GM23338 (cell line): Measurements from ENCODE around the gene DRC1. TPM values are rescaled to one million over a fixed set of nuclear protein-coding genes. Genes with fewer than 3 reads are reported as not detected.

Experiments used
- ATAC-seq: fragments of 200-7000 bp; cut with Tn5 transposase; 3 replicates; pipeline ENCODE4 v1.9.1; 2020
- DNase-seq: peaks from one replicate; pipeline ENCODE4 v3.0.0-alpha.2; 2015; ENCODE audit warnings: low spot score
- H2AFZ ChIP-seq: fragments of 200-600 bp; sonication (generic); 2 replicates; pipeline ENCODE4 v1.8.0; 2016; ENCODE audit warnings: antibody characterized with exemption, mild to moderate bottlenecking, moderate library complexity
- H3F3A ChIP-seq: fragments of 200-600 bp; sonication (generic); replicated peaks from 2 replicates; pipeline ENCODE4 v1.8.0; 2017; ENCODE audit warnings: antibody characterized with exemption, mixed run types, low read depth
- H3K27ac ChIP-seq: fragments of 200-600 bp; sonication (generic); 2 replicates; pipeline ENCODE4 v1.6.1; 2016; ENCODE audit warnings: low read depth
- H3K27me3 ChIP-seq: fragments of 200-600 bp; sonication (generic); 2 replicates; pipeline ENCODE4 v1.8.0; 2016; ENCODE audit warnings: mild to moderate bottlenecking, mixed run types, moderate library complexity; ENCODE audit not compliant: insufficient read depth
- H3K36me3 ChIP-seq: fragments of 200-600 bp; sonication (generic); 2 replicates; pipeline ENCODE4 v1.8.0; 2016; ENCODE audit warnings: mild to moderate bottlenecking; ENCODE audit not compliant: insufficient read depth
- H3K4me1 ChIP-seq: fragments of 200-600 bp; sonication (generic); 2 replicates; pipeline ENCODE4 v1.8.0; 2016; ENCODE audit warnings: mild to moderate bottlenecking, moderate library complexity; ENCODE audit not compliant: insufficient read depth
- H3K4me2 ChIP-seq: fragments of 200-600 bp; sonication (generic); 2 replicates; pipeline ENCODE4 v1.7.1; 2017; ENCODE audit warnings: mixed run types
- H3K4me3 ChIP-seq: fragments of 200-600 bp; sonication (generic); 2 replicates; pipeline ENCODE4 v1.6.1; 2016; ENCODE audit warnings: mixed run types
- H3K79me2 ChIP-seq: fragments of 200-600 bp; sonication (generic); replicated peaks from 2 replicates; pipeline ENCODE4 v1.8.0; 2017; ENCODE audit warnings: mild to moderate bottlenecking; ENCODE audit not compliant: insufficient read depth
- H3K9me2 ChIP-seq: fragments of 200-600 bp; sonication (generic); 2 replicates; pipeline ENCODE4 v1.8.0; 2017; ENCODE audit not compliant: insufficient read depth
- H4K20me1 ChIP-seq: fragments of 200-600 bp; sonication (generic); replicated peaks from 2 replicates; pipeline ENCODE4 v1.8.0; 2017; ENCODE audit warnings: mild to moderate bottlenecking; ENCODE audit not compliant: insufficient read depth
- H3K27ac Mint-ChIP-seq: 2 replicates; pipeline ENCODE4 v1.8.0; 2020; ENCODE audit warnings: inconsistent platforms, mild to moderate bottlenecking, moderate library complexity, mixed read lengths
- H3K27me3 Mint-ChIP-seq: 3 replicates; pipeline ENCODE4 v1.8.0; 2022; ENCODE audit warnings: low read depth, mild to moderate bottlenecking, moderate library complexity, mixed read lengths, inconsistent platforms; ENCODE audit not compliant: insufficient read depth, poor library complexity
- H3K36me3 Mint-ChIP-seq: 3 replicates; pipeline ENCODE4 v1.8.0; 2021; ENCODE audit warnings: low read depth, mild to moderate bottlenecking, inconsistent platforms, moderate library complexity, mixed read lengths
- H3K4me1 Mint-ChIP-seq: 3 replicates; pipeline ENCODE4 v1.8.0; 2020; ENCODE audit warnings: mild to moderate bottlenecking, inconsistent platforms, mixed read lengths
- H3K4me3 Mint-ChIP-seq: 3 replicates; pipeline ENCODE4 v1.8.0; 2021; ENCODE audit warnings: moderate library complexity, mild to moderate bottlenecking, inconsistent platforms, mixed read lengths
- H3K9me3 Mint-ChIP-seq: 3 replicates; pipeline ENCODE4 v1.8.0; 2020; ENCODE audit warnings: moderate library complexity, mild to moderate bottlenecking, inconsistent platforms, mixed read lengths
- CREB1 ChIP-seq: fragments of 250-450 bp; sonication (Bioruptor Pico); IDR thresholded peaks from 2 replicates; pipeline ENCODE4 v1.5.0; 2020; ENCODE audit warnings: low read depth, mild to moderate bottlenecking, moderate library complexity
- EZH2 ChIP-seq: fragments of 200-600 bp; sonication (generic); IDR thresholded peaks from one replicate; pipeline ENCODE4 v1.8.0; 2017; ENCODE audit warnings: antibody characterized with exemption, mild to moderate bottlenecking, low read depth; ENCODE audit not compliant: unreplicated experiment
- EZH2phosphoT487 ChIP-seq: fragments of 200-600 bp; sonication (generic); IDR thresholded peaks from one replicate; pipeline ENCODE4 v1.8.1; 2018; ENCODE audit warnings: antibody characterized with exemption; ENCODE audit not compliant: unreplicated experiment
- JUNB ChIP-seq: IDR thresholded peaks from one replicate; pipeline ENCODE4 v1.6.1; 2016; ENCODE audit warnings: antibody characterized with exemption; ENCODE audit not compliant: unreplicated experiment
- NANOG ChIP-seq: IDR thresholded peaks from 2 replicates; pipeline ENCODE4 v1.6.1; 2016; ENCODE audit warnings: antibody characterized with exemption, borderline replicate concordance
- POLR2AphosphoS5 ChIP-seq: IDR thresholded peaks from 2 replicates; pipeline ENCODE4 v1.6.1; 2016; ENCODE audit warnings: antibody characterized with exemption, low read depth
- REST ChIP-seq: IDR thresholded peaks from one replicate; pipeline ENCODE4 v1.6.1; 2018; ENCODE audit warnings: antibody characterized with exemption; ENCODE audit not compliant: unreplicated experiment
- STAT1 ChIP-seq: IDR thresholded peaks from one replicate; pipeline ENCODE4 v1.6.1; 2016; ENCODE audit warnings: antibody characterized with exemption; ENCODE audit not compliant: unreplicated experiment
- ZNF114 ChIP-seq: fragments of 250-450 bp; sonication (Bioruptor Pico); IDR thresholded peaks from 2 replicates; pipeline ENCODE4 v1.5.0; 2020; ENCODE audit warnings: mild to moderate bottlenecking, moderate library complexity
- ZNF331 ChIP-seq: fragments of 250-450 bp; sonication (Bioruptor Pico); IDR thresholded peaks from 2 replicates; pipeline ENCODE4 v1.5.0; 2020; ENCODE audit warnings: low read depth, mild to moderate bottlenecking, moderate library complexity
- polyA plus RNA-seq: library from polyadenylated mRNA; unstranded; fragments of >200 nt; fragmentation: Nextera tagmentation; extraction: Ambion mirVana; gene quantifications from 2 replicates; pipeline ENCODE4 v1.2.1, GENCODE V29; 2016
- total RNA-seq: library from RNA; depleted of rRNA; stranded (reverse); fragments of >200 nt; shearing (Covaris generic); gene quantifications from 2 replicates; pipeline ENCODE4 v1.2.3, GENCODE V29; 2014
- TF ChIP-seq, protein P1 (sequence below), 2 experiments: fragments of 200-600 bp in 1 of 2; sonication (generic) in 1 of 2; conservative IDR thresholded peaks; 2 replicates each; pipeline versions ENCODE4 v1.5.1 to v1.6.1; 2016 to 2017; ENCODE audit warnings: antibody characterized with exemption in 2 of 2, low read depth in 2 of 2, mild to moderate bottlenecking in 2 of 2, moderate library complexity in 1 of 2
- TF ChIP-seq, protein P2 (sequence below): IDR thresholded peaks from 2 replicates; pipeline ENCODE4 v1.6.1; 2016; ENCODE audit warnings: antibody characterized with exemption
- TF ChIP-seq, protein P3 (sequence below): fragments of 250-450 bp; sonication (Bioruptor Pico); IDR thresholded peaks from 2 replicates; pipeline ENCODE4 v1.5.0; 2020; ENCODE audit warnings: mild to moderate bottlenecking, moderate library complexity

DRC1 gene
- total and polyA plus RNA-seq, 2 experiments from 2014 or later, result 0.45 TPM; not detected in 1

- DNase-seq, result no peak
- H3K36me3 ChIP-seq, result no peaks in the 10 kb centered on the region
Observed at GRCh38 chr2:26470601-26471260, 69.0 kb downstream of the DRC1 start.

More at GRCh38 chr2:26470601-26471260, 69.0 kb downstream of the DRC1 start:
- no peak overlapping the region for H3K27ac Mint-ChIP-seq
- H3K4me1 ChIP-seq, result no peaks in the 10 kb centered on the region
- H3K27ac ChIP-seq, result no peak overlapping the region
- H3K4me3 ChIP-seq, result no peak overlapping the region
- H3K27me3 Mint-ChIP-seq, result peaks cover 16% of the 10 kb centered on the region
- H3K36me3 Mint-ChIP-seq, result no peaks in the 10 kb centered on the region
- H4K20me1 ChIP-seq, result no peaks in the 10 kb centered on the region; the same call in 1 of the 2 replicates
- no peak for ATAC-seq
- no peaks in the 10 kb centered on the region for H3K79me2 ChIP-seq
- H3K4me3 Mint-ChIP-seq, result no peak overlapping the region
- H3K27me3 ChIP-seq, result no peaks in the 10 kb centered on the region
- H3K9me2 ChIP-seq, result no peaks in the 10 kb centered on the region
- no peaks in the 10 kb centered on the region; the same call in 1 of the 3 replicates for H3K9me3 Mint-ChIP-seq
- H3F3A ChIP-seq, result 0 out of 2 replicates have a peak, but pooled peaks cover 6% of the 10 kb centered on the region
- H3K4me1 Mint-ChIP-seq, result no peaks in the 10 kb centered on the region; the same call in 2 of the 3 replicates
- no peak overlapping the region for H3K4me2 ChIP-seq
- TF ChIP-seq, protein P1, sequence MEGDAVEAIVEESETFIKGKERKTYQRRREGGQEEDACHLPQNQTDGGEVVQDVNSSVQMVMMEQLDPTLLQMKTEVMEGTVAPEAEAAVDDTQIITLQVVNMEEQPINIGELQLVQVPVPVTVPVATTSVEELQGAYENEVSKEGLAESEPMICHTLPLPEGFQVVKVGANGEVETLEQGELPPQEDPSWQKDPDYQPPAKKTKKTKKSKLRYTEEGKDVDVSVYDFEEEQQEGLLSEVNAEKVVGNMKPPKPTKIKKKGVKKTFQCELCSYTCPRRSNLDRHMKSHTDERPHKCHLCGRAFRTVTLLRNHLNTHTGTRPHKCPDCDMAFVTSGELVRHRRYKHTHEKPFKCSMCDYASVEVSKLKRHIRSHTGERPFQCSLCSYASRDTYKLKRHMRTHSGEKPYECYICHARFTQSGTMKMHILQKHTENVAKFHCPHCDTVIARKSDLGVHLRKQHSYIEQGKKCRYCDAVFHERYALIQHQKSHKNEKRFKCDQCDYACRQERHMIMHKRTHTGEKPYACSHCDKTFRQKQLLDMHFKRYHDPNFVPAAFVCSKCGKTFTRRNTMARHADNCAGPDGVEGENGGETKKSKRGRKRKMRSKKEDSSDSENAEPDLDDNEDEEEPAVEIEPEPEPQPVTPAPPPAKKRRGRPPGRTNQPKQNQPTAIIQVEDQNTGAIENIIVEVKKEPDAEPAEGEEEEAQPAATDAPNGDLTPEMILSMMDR (conservative IDR thresholded peaks at IDR 0.05; ENCODE audit: low read depth in 2 of 2), result no peak
- TF ChIP-seq NANOG (no peak), EZH2 (no peak), REST (no peak), CREB1 (no peak), STAT1 (no peak), JUNB (no peak), ZNF114 (CRISPR knock-in tag) (no peak), POLR2AphosphoS5 (no peak), ZNF331 (no peak), EZH2phosphoT487 (no peak)
- TF ChIP-seq, protein P2, sequence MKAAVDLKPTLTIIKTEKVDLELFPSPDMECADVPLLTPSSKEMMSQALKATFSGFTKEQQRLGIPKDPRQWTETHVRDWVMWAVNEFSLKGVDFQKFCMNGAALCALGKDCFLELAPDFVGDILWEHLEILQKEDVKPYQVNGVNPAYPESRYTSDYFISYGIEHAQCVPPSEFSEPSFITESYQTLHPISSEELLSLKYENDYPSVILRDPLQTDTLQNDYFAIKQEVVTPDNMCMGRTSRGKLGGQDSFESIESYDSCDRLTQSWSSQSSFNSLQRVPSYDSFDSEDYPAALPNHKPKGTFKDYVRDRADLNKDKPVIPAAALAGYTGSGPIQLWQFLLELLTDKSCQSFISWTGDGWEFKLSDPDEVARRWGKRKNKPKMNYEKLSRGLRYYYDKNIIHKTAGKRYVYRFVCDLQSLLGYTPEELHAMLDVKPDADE, result no peak
- TF ChIP-seq, protein P3, sequence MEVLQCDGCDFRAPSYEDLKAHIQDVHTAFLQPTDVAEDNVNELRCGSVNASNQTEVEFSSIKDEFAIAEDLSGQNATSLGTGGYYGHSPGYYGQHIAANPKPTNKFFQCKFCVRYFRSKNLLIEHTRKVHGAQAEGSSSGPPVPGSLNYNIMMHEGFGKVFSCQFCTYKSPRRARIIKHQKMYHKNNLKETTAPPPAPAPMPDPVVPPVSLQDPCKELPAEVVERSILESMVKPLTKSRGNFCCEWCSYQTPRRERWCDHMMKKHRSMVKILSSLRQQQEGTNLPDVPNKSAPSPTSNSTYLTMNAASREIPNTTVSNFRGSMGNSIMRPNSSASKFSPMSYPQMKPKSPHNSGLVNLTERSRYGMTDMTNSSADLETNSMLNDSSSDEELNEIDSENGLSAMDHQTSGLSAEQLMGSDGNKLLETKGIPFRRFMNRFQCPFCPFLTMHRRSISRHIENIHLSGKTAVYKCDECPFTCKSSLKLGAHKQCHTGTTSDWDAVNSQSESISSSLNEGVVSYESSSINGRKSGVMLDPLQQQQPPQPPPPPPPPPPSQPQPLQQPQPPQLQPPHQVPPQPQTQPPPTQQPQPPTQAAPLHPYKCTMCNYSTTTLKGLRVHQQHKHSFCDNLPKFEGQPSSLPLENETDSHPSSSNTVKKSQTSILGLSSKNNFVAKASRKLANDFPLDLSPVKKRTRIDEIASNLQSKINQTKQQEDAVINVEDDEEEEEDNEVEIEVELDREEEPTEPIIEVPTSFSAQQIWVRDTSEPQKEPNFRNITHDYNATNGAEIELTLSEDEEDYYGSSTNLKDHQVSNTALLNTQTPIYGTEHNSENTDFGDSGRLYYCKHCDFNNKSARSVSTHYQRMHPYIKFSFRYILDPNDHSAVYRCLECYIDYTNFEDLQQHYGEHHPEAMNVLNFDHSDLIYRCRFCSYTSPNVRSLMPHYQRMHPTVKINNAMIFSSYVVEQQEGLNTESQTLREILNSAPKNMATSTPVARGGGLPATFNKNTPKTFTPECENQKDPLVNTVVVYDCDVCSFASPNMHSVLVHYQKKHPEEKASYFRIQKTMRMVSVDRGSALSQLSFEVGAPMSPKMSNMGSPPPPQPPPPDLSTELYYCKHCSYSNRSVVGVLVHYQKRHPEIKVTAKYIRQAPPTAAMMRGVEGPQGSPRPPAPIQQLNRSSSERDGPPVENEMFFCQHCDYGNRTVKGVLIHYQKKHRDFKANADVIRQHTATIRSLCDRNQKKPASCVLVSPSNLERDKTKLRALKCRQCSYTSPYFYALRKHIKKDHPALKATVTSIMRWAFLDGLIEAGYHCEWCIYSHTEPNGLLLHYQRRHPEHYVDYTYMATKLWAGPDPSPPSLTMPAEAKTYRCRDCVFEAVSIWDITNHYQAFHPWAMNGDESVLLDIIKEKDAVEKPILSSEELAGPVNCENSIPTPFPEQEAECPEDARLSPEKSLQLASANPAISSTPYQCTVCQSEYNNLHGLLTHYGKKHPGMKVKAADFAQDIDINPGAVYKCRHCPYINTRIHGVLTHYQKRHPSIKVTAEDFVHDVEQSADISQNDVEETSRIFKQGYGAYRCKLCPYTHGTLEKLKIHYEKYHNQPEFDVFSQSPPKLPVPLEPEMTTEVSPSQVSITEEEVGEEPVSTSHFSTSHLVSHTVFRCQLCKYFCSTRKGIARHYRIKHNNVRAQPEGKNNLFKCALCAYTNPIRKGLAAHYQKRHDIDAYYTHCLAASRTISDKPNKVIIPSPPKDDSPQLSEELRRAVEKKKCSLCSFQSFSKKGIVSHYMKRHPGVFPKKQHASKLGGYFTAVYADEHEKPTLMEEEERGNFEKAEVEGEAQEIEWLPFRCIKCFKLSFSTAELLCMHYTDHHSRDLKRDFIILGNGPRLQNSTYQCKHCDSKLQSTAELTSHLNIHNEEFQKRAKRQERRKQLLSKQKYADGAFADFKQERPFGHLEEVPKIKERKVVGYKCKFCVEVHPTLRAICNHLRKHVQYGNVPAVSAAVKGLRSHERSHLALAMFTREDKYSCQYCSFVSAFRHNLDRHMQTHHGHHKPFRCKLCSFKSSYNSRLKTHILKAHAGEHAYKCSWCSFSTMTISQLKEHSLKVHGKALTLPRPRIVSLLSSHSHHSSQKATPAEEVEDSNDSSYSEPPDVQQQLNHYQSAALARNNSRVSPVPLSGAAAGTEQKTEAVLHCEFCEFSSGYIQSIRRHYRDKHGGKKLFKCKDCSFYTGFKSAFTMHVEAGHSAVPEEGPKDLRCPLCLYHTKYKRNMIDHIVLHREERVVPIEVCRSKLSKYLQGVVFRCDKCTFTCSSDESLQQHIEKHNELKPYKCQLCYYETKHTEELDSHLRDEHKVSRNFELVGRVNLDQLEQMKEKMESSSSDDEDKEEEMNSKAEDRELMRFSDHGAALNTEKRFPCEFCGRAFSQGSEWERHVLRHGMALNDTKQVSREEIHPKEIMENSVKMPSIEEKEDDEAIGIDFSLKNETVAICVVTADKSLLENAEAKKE, result no peak
- no peak overlapping the region for H2AFZ ChIP-seq
